TTC549 (cell line): ENCODE data around the gene LAMC3.
"Not testable (repeated sequence)": the region's sequence is repeated elsewhere in the genome, so short reads cannot be mapped to it uniquely, and the experiment has no call there.

Experiments
- FAIRE-seq: peaks from 2 replicates; lab custom pipeline; 2012; peaks lifted over from hg19 to GRCh38; lab: Jason Lieb, UNC

Gene LAMC3

GRCh38 chr9:131031005-131031641 is 22.1 kb downstream of the LAMC3 start:
- no peak for FAIRE-seq

GRCh38 chr9:131031642-131032005 is 22.6 kb downstream of the LAMC3 start:
- FAIRE-seq: no peak

GRCh38 chr9:131032384-131032783 is 23.4 kb downstream of the LAMC3 start:
- FAIRE-seq: no peak

GRCh38 chr9:131033269-131034224 is 24.6 kb downstream of the LAMC3 start:
- FAIRE-seq: no peak

- FAIRE-seq: no peak
Measured at GRCh38 chr9:131034268-131034667, 25.3 kb downstream of the LAMC3 start.

- not testable (repeated sequence) for FAIRE-seq
Measured at GRCh38 chr9:131034749-131035148, 25.8 kb downstream of the LAMC3 start.

- FAIRE-seq: no peak
Measured at GRCh38 chr9:131035548-131035947, 26.6 kb downstream of the LAMC3 start.

- no peak for FAIRE-seq
Measured at GRCh38 chr9:131036071-131036470, 27.1 kb downstream of the LAMC3 start.

GRCh38 chr9:131036529-131037334 is 27.8 kb downstream of the LAMC3 start:
- FAIRE-seq: no peak

- no peak for FAIRE-seq
Measured at GRCh38 chr9:131037335-131038255, 28.6 kb downstream of the LAMC3 start.

GRCh38 chr9:131038256-131039128 is 29.5 kb downstream of the LAMC3 start:
- no peak for FAIRE-seq

- FAIRE-seq: no peak
Measured at GRCh38 chr9:131039129-131039954, 30.4 kb downstream of the LAMC3 start.

GRCh38 chr9:131042666-131043065 is 33.7 kb downstream of the LAMC3 start:
- no peak for FAIRE-seq

GRCh38 chr9:131043087-131043486 is 34.1 kb downstream of the LAMC3 start:
- no peak for FAIRE-seq

GRCh38 chr9:131043646-131044045 is 34.7 kb downstream of the LAMC3 start:
- FAIRE-seq: no peak

- FAIRE-seq: no peak
Measured at GRCh38 chr9:131045300-131046092, 36.5 kb downstream of the LAMC3 start.

GRCh38 chr9:131046093-131046380 is 37.1 kb downstream of the LAMC3 start:
- FAIRE-seq: no peak

GRCh38 chr9:131046581-131047202 is 37.7 kb downstream of the LAMC3 start:
- no peak for FAIRE-seq

- no peak for FAIRE-seq
Measured at GRCh38 chr9:131048332-131048731, 39.4 kb downstream of the LAMC3 start.
